ENCODE results near the gene RGS7BP. TPM values are rescaled to one million over a fixed set of nuclear protein-coding genes. Genes with fewer than 3 reads are reported as not detected.

The RGS7BP gene
- total RNA-seq, 1 donor from 2014 or later: 0.43 TPM

GRCh38 chr5:64587370-64587769 is 81.6 kb downstream of the RGS7BP start:
- Histone ChIP-seq H3K36me3 (no peaks in the 10 kb centered on the region), H3K4me2 (no peak overlapping the region), H3K4me3 (no peak overlapping the region), H3K9ac (no peak overlapping the region), H2AFZ (replicated peaks) (no peak overlapping the region), H3K27me3 (no peaks in the 10 kb centered on the region), H3K4me1 (no peaks in the 10 kb centered on the region), H3K79me2 (ENCODE audit: low read depth) (no peaks in the 10 kb centered on the region), H3K27ac (no peak overlapping the region), H3K9me3 (ENCODE audit: low read depth) (no peaks in the 10 kb centered on the region), H4K20me1 (ENCODE audit: low read depth) (no peaks in the 10 kb centered on the region), H3F3A (ENCODE audit: low read depth) (no peaks in the 10 kb centered on the region)
- no peak overlapping the region for H3K27ac Mint-ChIP-seq
- no peak overlapping the region for H3K4me3 Mint-ChIP-seq
- H3K36me3 Mint-ChIP-seq: no peaks in the 10 kb centered on the region
- H3K27me3 Mint-ChIP-seq (ENCODE audit: insufficient read depth, low read depth): peaks cover 2% of the 10 kb centered on the region
- H3K4me1 Mint-ChIP-seq: no peaks in the 10 kb centered on the region
- no peaks in the 10 kb centered on the region for H3K9me3 Mint-ChIP-seq
- no peak for TF ChIP-seq EZH2phosphoT487 (IDR thresholded peaks at IDR 0.05)
- TF ChIP-seq CTCF (IDR thresholded peaks at IDR 0.05): no peak
- TF ChIP-seq EZH2 (IDR thresholded peaks at IDR 0.05): no peak
- DNase-seq (ENCODE audit: low spot score): no peak

DNA sequence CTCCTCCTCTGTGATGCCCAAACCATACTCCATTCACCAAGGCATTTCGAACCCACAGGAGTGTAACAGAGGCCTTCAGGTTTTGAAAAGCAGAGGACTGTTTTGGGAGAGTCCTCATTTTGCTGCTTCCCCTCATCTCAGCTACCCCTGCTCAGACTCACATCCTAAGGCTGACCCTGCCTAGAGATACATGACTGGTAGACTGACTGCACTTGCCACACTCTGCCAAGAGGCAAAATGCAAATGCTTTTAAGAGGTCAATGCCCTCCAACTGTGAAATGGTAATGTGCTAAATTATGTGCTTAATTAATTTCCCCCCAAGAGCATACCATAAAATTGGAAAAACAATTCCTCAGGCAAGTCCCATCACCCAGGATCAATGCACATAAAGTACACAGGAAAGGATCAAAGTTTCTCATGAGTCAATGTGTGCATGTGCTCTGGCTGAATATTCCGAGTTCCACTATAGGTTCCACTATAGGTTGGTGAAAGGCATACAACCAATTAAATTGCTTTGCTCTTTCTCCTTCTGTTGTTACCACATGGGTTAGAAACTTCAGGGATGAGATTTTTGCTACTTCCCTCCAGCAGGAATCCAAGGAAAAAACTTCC is 87.0 kb downstream of the RGS7BP start:
- Mint-ChIP-seq H3K27ac (no peak overlapping the region), H3K27me3 (ENCODE audit: insufficient read depth, low read depth) (no peaks in the 10 kb centered on the region), H3K4me1 (peaks cover 2% of the 10 kb centered on the region), H3K4me3 (no peak overlapping the region), H3K9me3 (no peaks in the 10 kb centered on the region), H3K36me3 (no peaks in the 10 kb centered on the region)
- H3K9me3 ChIP-seq (ENCODE audit: low read depth): no peaks in the 10 kb centered on the region
- H3K27ac ChIP-seq: no peak overlapping the region
- H4K20me1 ChIP-seq (ENCODE audit: low read depth): no peaks in the 10 kb centered on the region
- no peak overlapping the region for H3K9ac ChIP-seq
- no peak for DNase-seq (ENCODE audit: low spot score)
- no peak overlapping the region for H3K4me2 ChIP-seq
- no peaks in the 10 kb centered on the region for H3K79me2 ChIP-seq (ENCODE audit: low read depth)
- H2AFZ ChIP-seq (replicated peaks): no peak overlapping the region
- H3K4me1 ChIP-seq: peaks cover 5% of the 10 kb centered on the region
- H3F3A ChIP-seq (ENCODE audit: low read depth): no peaks in the 10 kb centered on the region
- H3K36me3 ChIP-seq: no peaks in the 10 kb centered on the region
- no peak overlapping the region for H3K4me3 ChIP-seq
- TF ChIP-seq CTCF (IDR thresholded peaks at IDR 0.05): no peak
- TF ChIP-seq EZH2phosphoT487 (IDR thresholded peaks at IDR 0.05): no peak
- no peak for TF ChIP-seq EZH2 (IDR thresholded peaks at IDR 0.05)
- no peaks in the 10 kb centered on the region for H3K27me3 ChIP-seq

DNA sequence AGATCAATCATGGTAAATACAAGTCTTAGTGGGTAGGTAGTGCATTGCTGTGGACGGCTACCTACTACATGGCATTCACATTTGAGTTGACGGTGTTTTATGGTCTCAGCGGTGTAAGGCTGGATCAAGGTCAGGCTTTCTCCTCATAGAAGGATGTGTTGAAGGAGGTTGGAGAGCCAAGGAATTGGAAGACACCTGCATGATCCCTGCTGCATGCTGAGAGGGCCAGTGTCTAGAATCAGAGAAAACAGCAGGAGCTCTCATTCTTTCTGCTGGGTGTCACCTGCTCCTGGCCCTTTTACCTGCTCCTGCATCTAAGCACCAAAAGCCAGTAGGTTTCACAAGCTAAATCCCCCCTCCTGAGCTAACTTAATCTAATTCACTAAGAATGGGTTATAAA is 88.2 kb downstream of the RGS7BP start:
- no peaks in the 10 kb centered on the region for H4K20me1 ChIP-seq (ENCODE audit: low read depth)
- H2AFZ ChIP-seq (replicated peaks): no peak overlapping the region
- H3K27me3 ChIP-seq: no peaks in the 10 kb centered on the region
- H3K4me1 Mint-ChIP-seq: peaks cover 2% of the 10 kb centered on the region
- H3K79me2 ChIP-seq (ENCODE audit: low read depth): no peaks in the 10 kb centered on the region
- no peak overlapping the region for H3K9ac ChIP-seq
- no peak overlapping the region for H3K4me3 Mint-ChIP-seq
- H3K9me3 Mint-ChIP-seq: no peaks in the 10 kb centered on the region
- no peaks in the 10 kb centered on the region for H3F3A ChIP-seq (ENCODE audit: low read depth)
- H3K27me3 Mint-ChIP-seq (ENCODE audit: insufficient read depth, low read depth): no peaks in the 10 kb centered on the region
- H3K36me3 Mint-ChIP-seq: no peaks in the 10 kb centered on the region
- DNase-seq (ENCODE audit: low spot score): no peak
- no peak for TF ChIP-seq CTCF (IDR thresholded peaks at IDR 0.05)
- no peak for TF ChIP-seq EZH2phosphoT487 (IDR thresholded peaks at IDR 0.05)
- TF ChIP-seq EZH2 (IDR thresholded peaks at IDR 0.05): no peak
- H3K4me2 ChIP-seq: no peak overlapping the region
- H3K36me3 ChIP-seq: no peaks in the 10 kb centered on the region
- no peak overlapping the region for H3K27ac ChIP-seq
- H3K9me3 ChIP-seq (ENCODE audit: low read depth): no peaks in the 10 kb centered on the region
- H3K27ac Mint-ChIP-seq: no peak overlapping the region
- H3K4me1 ChIP-seq: peaks cover 5% of the 10 kb centered on the region
- no peak overlapping the region for H3K4me3 ChIP-seq
